ENCODE data around the gene DLG3.
"Not testable (repeated sequence)": the region's sequence is repeated elsewhere in the genome, so short reads cannot be mapped to it uniquely, and the experiment has no call there.

DLG3 gene

GRCh38 chrX:70444326-70444945 is at the start of gene DLG3:
DLG3 (plus strand) TSS chrX:70444835; CDS start chrX:70445202, 367 bp downstream.
- TF ChIP-seq SUZ12 (IDR thresholded peaks at IDR 0.05) = no peak
- no peak for TF ChIP-seq FOXK2 (IDR thresholded peaks at IDR 0.05)
- no peak for TF ChIP-seq FOXM1 (IDR thresholded peaks at IDR 0.05; ENCODE audit: borderline replicate concordance)
- TF ChIP-seq LEF1 (IDR thresholded peaks at IDR 0.05; ENCODE audit: borderline replicate concordance) = no peak
- no peak for TF ChIP-seq ARNT (IDR thresholded peaks at IDR 0.05)
- TF ChIP-seq TARDBP (IDR thresholded peaks at IDR 0.05) = no peak
- TF ChIP-seq L3MBTL2 (conservative IDR thresholded peaks at IDR 0.05) = no peak
- TF ChIP-seq BHLHE40 (IDR thresholded peaks at IDR 0.05; ENCODE audit: borderline replicate concordance) = no peak
- TF ChIP-seq HDGF (IDR thresholded peaks at IDR 0.05; ENCODE audit: borderline replicate concordance) = no peak
- TF ChIP-seq ZNF384 (IDR thresholded peaks at IDR 0.05) = no peak
- no peak for TF ChIP-seq ELF4 (IDR thresholded peaks at IDR 0.05)
- TF ChIP-seq PKNOX1 (IDR thresholded peaks at IDR 0.05) = no peak
- no peak for TF ChIP-seq FOXA1 (IDR thresholded peaks at IDR 0.05)
- TF ChIP-seq SP1 (IDR thresholded peaks at IDR 0.05) = no peak
- no peak for TF ChIP-seq CTBP1 (IDR thresholded peaks at IDR 0.05; ENCODE audit: borderline replicate concordance)
- no peak for TF ChIP-seq NFRKB (IDR thresholded peaks at IDR 0.05)
- POLR2A ChIA-PET = interaction anchor here (1.3 to 1.5 kb wide), 2 partner anchors 11 to 154 kb away, joined by 3 read pairs; partner anchors contain the start of genes KIF4A and PDZD11
- CTCF ChIA-PET = interaction anchor here (1.0 to 2.2 kb wide), 3 partner anchors 8 to 110 kb away, joined by 3 to 9 read pairs (median 3); no protein-coding TSS in a partner anchor
- peak; percentile 50 for DNase-seq (ENCODE audit: extremely low spot score)

GRCh38 chrX:70398899-70399298 is 45.7 kb upstream of the DLG3 start:
- DNase-seq (ENCODE audit: extremely low spot score) = no peak
- POLR2A ChIA-PET = no interaction called here
- TF ChIP-seq LEF1 (IDR thresholded peaks at IDR 0.05; ENCODE audit: borderline replicate concordance) (no peak), FOXA1 (IDR thresholded peaks at IDR 0.05) (no peak), CTBP1 (IDR thresholded peaks at IDR 0.05; ENCODE audit: borderline replicate concordance) (no peak), ARNT (IDR thresholded peaks at IDR 0.05) (no peak), PKNOX1 (IDR thresholded peaks at IDR 0.05) (no peak), NFRKB (IDR thresholded peaks at IDR 0.05) (no peak), ZNF384 (IDR thresholded peaks at IDR 0.05) (no peak), HDGF (IDR thresholded peaks at IDR 0.05; ENCODE audit: borderline replicate concordance) (no peak), TARDBP (IDR thresholded peaks at IDR 0.05) (no peak), BHLHE40 (IDR thresholded peaks at IDR 0.05; ENCODE audit: borderline replicate concordance) (no peak), ELF4 (IDR thresholded peaks at IDR 0.05) (no peak), FOXM1 (IDR thresholded peaks at IDR 0.05; ENCODE audit: borderline replicate concordance) (no peak), L3MBTL2 (conservative IDR thresholded peaks at IDR 0.05) (no peak), FOXK2 (IDR thresholded peaks at IDR 0.05) (no peak), SP1 (IDR thresholded peaks at IDR 0.05) (no peak), SUZ12 (IDR thresholded peaks at IDR 0.05) (no peak)
- CTCF ChIA-PET = no interaction called here

DNA sequence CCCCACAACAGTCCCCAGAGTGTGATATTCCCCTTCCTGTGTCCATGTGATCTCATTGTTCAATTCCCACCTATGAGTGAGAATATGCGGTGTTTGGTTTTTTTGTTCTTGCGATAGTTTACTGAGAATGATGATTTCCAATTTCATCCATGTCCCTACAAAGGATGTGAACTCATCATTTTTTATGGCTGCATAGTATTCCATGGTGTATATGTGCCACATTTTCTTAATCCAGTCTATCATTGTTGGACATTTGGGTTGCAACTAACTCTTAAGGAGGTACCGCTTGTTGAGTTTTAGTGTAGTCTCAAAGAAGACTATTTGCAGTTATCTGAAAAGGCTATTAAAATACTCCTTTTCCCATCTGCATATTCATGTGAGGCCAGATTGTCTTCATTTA is 44.5 kb upstream of the DLG3 start:
- POLR2A ChIA-PET; CTCF ChIA-PET; DNase-seq (ENCODE audit: extremely low spot score): not testable (repeated sequence)

DNA sequence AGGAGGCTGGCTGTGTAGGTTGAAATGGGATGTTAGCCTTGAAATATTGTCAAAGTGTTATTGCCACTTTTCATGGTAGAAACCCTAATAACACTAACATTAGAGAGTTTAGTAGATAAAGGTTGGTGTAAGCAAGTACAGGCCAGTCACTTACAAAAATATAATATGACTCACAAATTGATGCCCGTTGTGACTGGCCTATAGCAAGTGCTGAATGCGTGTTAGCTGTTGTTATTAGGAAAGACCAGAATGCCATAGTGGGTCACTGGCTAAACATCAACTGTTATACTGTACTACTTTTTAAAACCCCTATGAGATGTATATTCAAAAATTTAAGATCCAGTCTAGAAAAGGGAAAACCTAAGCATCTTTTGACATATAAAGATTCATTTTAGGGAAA is 41.9 kb upstream of the DLG3 start:
- POLR2A ChIA-PET = no interaction called here
- no peak for DNase-seq (ENCODE audit: extremely low spot score)
- CTCF ChIA-PET = interaction anchor here (0.8 kb wide), 1 partner anchor 262 kb away, joined by 3 read pairs; no protein-coding TSS in a partner anchor
- TF ChIP-seq BHLHE40 (IDR thresholded peaks at IDR 0.05; ENCODE audit: borderline replicate concordance) (no peak), ELF4 (IDR thresholded peaks at IDR 0.05) (no peak), FOXM1 (IDR thresholded peaks at IDR 0.05; ENCODE audit: borderline replicate concordance) (no peak), SP1 (IDR thresholded peaks at IDR 0.05) (no peak), FOXA1 (IDR thresholded peaks at IDR 0.05) (no peak), LEF1 (IDR thresholded peaks at IDR 0.05; ENCODE audit: borderline replicate concordance) (no peak), PKNOX1 (IDR thresholded peaks at IDR 0.05) (no peak)

DNA sequence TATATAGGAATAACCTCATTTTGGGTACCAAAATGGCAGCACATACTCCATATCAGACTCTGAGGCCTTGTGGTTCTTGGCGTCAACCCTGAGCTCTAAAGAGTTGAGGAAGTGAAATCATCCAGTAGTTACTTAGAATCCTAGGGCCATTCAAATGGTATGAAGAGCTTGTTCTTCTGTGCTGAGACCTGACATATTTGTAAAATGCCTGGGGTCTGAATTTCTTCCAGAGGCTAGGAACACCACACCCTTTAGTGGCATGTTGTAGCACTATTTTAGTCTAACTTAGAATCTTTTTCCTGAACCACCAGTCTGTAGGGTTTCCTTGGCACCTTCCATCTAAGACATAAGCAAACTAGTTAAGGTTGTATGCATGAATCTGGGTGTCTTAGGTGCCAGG is 39.6 kb upstream of the DLG3 start:
- CTCF ChIA-PET = no interaction called here
- no peak for DNase-seq (ENCODE audit: extremely low spot score)
- POLR2A ChIA-PET = no interaction called here
- no peak for TF ChIP-seq FOXK2 (IDR thresholded peaks at IDR 0.05)
- TF ChIP-seq HDGF (IDR thresholded peaks at IDR 0.05; ENCODE audit: borderline replicate concordance) = no peak

DNA sequence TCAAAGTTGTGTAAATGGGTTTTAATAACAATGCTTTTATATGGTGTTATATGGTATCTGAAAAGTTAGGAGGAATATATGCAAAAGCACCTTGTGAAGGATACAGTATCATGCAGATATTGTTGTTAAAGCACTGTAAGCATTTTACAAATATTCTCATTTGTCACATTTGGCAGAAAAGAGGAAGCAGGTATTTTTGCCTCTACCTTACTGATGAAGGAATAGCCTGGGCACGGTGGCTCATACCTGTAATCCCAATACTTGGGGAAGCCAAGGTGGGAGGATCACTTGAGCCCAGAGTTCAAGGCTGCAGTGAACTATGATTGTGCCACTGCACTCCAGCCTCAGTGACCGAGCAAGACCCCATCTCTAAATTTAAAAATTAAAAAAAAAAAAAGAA is 33.7 kb upstream of the DLG3 start:
- ChIA-PET CTCF (no interaction called here), POLR2A (no interaction called here)
- no peak for DNase-seq (ENCODE audit: extremely low spot score)
- TF ChIP-seq PKNOX1 (IDR thresholded peaks at IDR 0.05) (no peak), ARNT (IDR thresholded peaks at IDR 0.05) (no peak), FOXK2 (IDR thresholded peaks at IDR 0.05) (no peak), FOXA1 (IDR thresholded peaks at IDR 0.05) (no peak), BHLHE40 (IDR thresholded peaks at IDR 0.05; ENCODE audit: borderline replicate concordance) (no peak), ELF4 (IDR thresholded peaks at IDR 0.05) (no peak), NFRKB (IDR thresholded peaks at IDR 0.05) (no peak), HDGF (IDR thresholded peaks at IDR 0.05; ENCODE audit: borderline replicate concordance) (no peak), SP1 (IDR thresholded peaks at IDR 0.05) (no peak), TARDBP (IDR thresholded peaks at IDR 0.05) (no peak)
